Type B pancreatic cell (in vitro differentiated cells): ENCODE data around the gene MEGF6. TPM values are rescaled to one million over a fixed set of nuclear protein-coding genes. Genes with fewer than 3 reads are reported as not detected.
"Not testable (repeated sequence)": the region's sequence is repeated elsewhere in the genome, so short reads cannot be mapped to it uniquely, and the experiment has no call there.

Experiments used
- DNase-seq: peaks from one replicate; pipeline ENCODE4 v3.0.0; 2021; ENCODE audit warnings: mixed read lengths; ENCODE audit not compliant: unreplicated experiment; ENCODE audit errors: extremely low spot score
- H3K27ac Mint-ChIP-seq: 2 replicates; pipeline ENCODE4 v1.8.0; 2021; ENCODE audit warnings: mild to moderate bottlenecking, mixed read lengths
- H3K27me3 Mint-ChIP-seq: 2 replicates; pipeline ENCODE4 v1.8.0; 2021; ENCODE audit warnings: mixed read lengths
- H3K36me3 Mint-ChIP-seq: 2 replicates; pipeline ENCODE4 v1.8.0; 2021; ENCODE audit warnings: mixed read lengths
- H3K4me1 Mint-ChIP-seq: one replicate; pipeline ENCODE4 v1.8.0; 2021; ENCODE audit warnings: mixed read lengths; ENCODE audit not compliant: unreplicated experiment
- H3K4me3 Mint-ChIP-seq: 2 replicates; pipeline ENCODE4 v1.8.0; 2021; ENCODE audit warnings: mild to moderate bottlenecking, mixed read lengths
- H3K9me3 Mint-ChIP-seq: 2 replicates; pipeline ENCODE4 v1.8.0; 2021; ENCODE audit warnings: mixed read lengths
- CTCF ChIP-seq: fragments of 200-600 bp; sonication (generic); conservative IDR thresholded peaks from 2 replicates; pipeline ENCODE4 v1.5.0; 2021; ENCODE audit warnings: antibody characterized with exemption, mild to moderate bottlenecking
- total RNA-seq: library from RNA; stranded (reverse); gene quantifications from 2 replicates; pipeline ENCODE4 v1.2.1, GENCODE V29; 2021; ENCODE audit warnings: low replicate concordance

MEGF6 gene
- total RNA-seq, 1 donor from 2014 or later = 61.7 TPM

GRCh38 chr1:3584915-3585314 is 26.4 kb downstream of the MEGF6 start:
- TF ChIP-seq CTCF = no peak
- H3K36me3 Mint-ChIP-seq = no peaks in the 10 kb centered on the region
- peaks cover 10% of the 10 kb centered on the region for H3K4me1 Mint-ChIP-seq
- H3K27me3 Mint-ChIP-seq = no peaks in the 10 kb centered on the region
- DNase-seq = no peak
- no peaks in the 10 kb centered on the region for H3K9me3 Mint-ChIP-seq
- H3K4me3 Mint-ChIP-seq = no peak overlapping the region
- H3K27ac Mint-ChIP-seq = no peak overlapping the region

- H3K4me1 Mint-ChIP-seq, H3K4me3 Mint-ChIP-seq, H3K27me3 Mint-ChIP-seq, H3K27ac Mint-ChIP-seq, H3K9me3 Mint-ChIP-seq, DNase-seq, H3K36me3 Mint-ChIP-seq: not testable (repeated sequence)
Observed at GRCh38 chr1:3583751-3584150, 27.6 kb downstream of the MEGF6 start.

DNA sequence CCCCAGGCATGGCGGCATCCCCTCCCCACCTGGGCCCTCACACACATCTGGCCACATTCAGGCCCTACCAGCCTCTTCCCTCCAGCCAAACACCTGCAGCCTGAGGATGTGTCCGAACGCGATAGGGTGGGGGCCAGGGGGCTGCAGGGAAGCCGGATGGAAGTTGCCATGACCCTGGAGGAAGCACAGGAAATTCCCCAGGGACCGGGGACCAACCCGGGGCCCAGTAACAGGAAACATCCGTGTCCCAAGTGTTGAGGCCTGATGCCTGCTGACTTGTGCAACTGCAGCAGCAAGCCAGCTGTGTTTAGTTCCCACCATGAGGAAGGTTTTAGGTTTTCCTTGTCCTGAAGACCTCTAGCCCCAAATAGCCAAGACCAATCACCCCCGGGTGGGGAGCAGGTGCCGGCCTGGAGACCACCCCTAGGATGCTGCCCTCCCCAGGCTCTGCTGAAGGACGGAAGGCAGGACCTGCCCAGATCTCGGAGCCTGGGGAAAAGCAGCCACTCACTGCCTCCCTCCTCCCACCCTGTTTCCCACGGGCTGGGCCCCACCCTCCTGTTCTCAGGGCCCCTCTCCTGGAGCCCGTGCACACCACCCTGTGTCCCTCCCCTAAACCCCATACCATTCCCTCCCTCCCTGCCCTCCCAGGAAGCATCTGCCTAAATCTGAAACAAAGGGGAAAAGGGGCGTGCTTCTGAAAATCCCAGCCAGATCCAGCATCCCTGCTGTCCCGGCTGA is 29.8 kb downstream of the MEGF6 start:
- Mint-ChIP-seq H3K36me3 (no peaks in the 10 kb centered on the region), H3K4me3 (no peak overlapping the region), H3K27me3 (no peaks in the 10 kb centered on the region), H3K4me1 (no peaks in the 10 kb centered on the region), H3K9me3 (no peaks in the 10 kb centered on the region), H3K27ac (no peak overlapping the region)
- no peak for DNase-seq
- TF ChIP-seq CTCF = no peak

DNA sequence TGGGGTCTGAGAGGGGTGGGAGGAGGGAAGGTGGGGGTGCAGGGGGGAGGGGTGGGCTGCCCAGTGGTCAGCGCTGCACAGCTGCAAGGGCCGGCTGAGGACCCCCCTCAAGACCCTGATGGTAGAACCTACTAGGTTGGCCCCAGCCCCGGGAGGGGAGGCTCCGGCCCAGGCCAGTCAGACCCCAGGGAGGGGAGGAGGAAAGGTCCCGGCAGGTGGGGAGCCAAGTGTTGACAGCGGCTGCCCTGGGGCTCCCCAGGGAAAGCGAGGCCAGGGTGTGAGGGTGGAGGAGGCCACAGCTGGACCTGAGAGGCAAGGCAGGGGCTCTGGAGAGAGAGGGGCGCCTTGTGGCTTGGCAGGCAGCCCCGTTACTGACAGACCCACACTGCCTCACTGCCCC is 31.1 kb downstream of the MEGF6 start:
- no peak for DNase-seq
- Mint-ChIP-seq H3K27ac (no peak overlapping the region), H3K9me3 (no peaks in the 10 kb centered on the region), H3K4me1 (no peaks in the 10 kb centered on the region), H3K4me3 (no peak overlapping the region), H3K27me3 (no peaks in the 10 kb centered on the region), H3K36me3 (no peaks in the 10 kb centered on the region)
- no peak for TF ChIP-seq CTCF

- Mint-ChIP-seq H3K9me3 (no peaks in the 10 kb centered on the region), H3K27me3 (no peaks in the 10 kb centered on the region), H3K27ac (no peak overlapping the region), H3K4me3 (no peak overlapping the region), H3K36me3 (no peaks in the 10 kb centered on the region), H3K4me1 (no peaks in the 10 kb centered on the region)
- DNase-seq = no peak
- TF ChIP-seq CTCF = no peak
Observed at GRCh38 chr1:3579626-3580025, 31.7 kb downstream of the MEGF6 start.

- Mint-ChIP-seq H3K27me3 (no peaks in the 10 kb centered on the region), H3K4me3 (no peak overlapping the region), H3K27ac (no peak overlapping the region), H3K36me3 (no peaks in the 10 kb centered on the region), H3K4me1 (no peaks in the 10 kb centered on the region), H3K9me3 (no peaks in the 10 kb centered on the region)
- no peak for TF ChIP-seq CTCF
- DNase-seq = no peak
Observed at GRCh38 chr1:3578906-3579305, 32.4 kb downstream of the MEGF6 start.
